ENCODE data around the gene SAPCD1.

The SAPCD1 gene

DNA sequence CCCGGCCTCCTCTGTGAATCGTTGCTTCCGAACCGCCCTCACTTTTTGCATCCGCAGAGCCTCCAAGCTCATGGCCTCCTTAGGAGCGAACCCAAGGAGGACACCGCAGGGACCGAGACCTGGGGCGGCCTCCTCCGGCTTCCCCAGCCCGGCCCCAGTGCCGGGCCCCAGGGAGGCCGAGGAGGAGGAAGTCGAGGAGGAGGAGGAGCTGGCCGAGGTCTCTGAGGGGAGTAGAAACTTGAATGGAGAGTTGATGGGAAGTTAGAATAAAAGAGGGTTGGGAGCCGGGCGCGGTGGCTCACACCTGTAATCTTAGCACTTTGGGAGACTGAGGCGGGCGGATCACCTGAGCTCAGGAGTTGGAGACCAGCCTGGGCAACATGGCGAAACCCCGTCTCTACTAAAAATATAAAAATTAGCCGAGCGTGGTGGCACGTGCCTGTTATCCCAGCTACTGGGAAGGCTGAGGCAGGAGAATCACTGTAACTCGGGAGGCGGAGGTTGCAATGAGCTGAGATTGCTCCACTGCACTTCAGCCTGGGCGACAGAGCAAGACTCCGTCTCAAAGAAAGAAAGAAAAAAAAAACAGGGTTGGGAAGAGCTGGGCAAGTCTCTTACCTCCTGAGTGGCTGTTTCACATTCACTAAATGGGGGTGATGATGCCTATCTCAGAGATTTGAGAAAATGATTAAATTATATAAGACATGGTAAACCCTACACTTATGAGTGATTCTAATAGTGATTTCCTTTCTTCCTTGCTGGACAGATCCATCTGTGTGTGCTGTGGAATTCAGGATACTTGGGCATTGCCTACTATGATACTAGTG, 21.8 kb upstream of the SAPCD1 start:
- H3K27me3 ChIP-seq (replicated peaks) = no peaks in the 10 kb centered on the region
- H3K36me3 ChIP-seq (replicated peaks) = peaks cover 3% of the 10 kb centered on the region
- in situ Hi-C loops (cut with HindIII; ENCODE audit: low pct_ligation_motif_present, low sequenced_read_pairs) = no loop called here
- peak overlapping the region; percentile 91 for H3K4me3 ChIP-seq (ENCODE audit: low read depth, low read length)
- no peak for DNase-seq
- peak overlapping the region; percentile 68 for H3K27ac ChIP-seq
- no peak for TF ChIP-seq CTCF (IDR thresholded peaks at IDR 0.05; ENCODE audit: low read depth, low read length, missing control alignments)

DNA sequence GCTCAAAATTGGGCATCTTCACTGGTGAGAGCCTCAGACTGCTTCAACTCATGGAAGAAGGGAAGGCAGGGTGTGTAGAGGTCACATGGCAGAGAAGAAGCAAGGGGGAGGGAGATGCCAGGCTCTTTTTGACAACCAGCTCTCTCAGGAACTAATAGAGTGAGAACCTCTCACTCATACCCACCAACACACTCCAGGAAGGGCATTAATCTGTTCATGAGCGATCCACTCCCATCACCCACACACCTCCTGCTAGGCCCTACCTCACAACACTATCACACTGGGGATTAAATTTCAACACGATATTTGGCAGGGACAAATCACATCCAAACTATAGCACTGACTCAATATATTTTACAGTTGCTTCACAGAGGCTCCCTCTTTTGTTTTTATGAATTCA, 20.6 kb upstream of the SAPCD1 start:
- Histone ChIP-seq H3K4me3 (ENCODE audit: low read depth, low read length) (no peak overlapping the region), H3K36me3 (replicated peaks) (peaks cover 3% of the 10 kb centered on the region), H3K27me3 (replicated peaks) (no peaks in the 10 kb centered on the region), H3K27ac (no peak overlapping the region)
- no peak for DNase-seq
- in situ Hi-C loops (cut with HindIII; ENCODE audit: low pct_ligation_motif_present, low sequenced_read_pairs) = no loop called here
- TF ChIP-seq CTCF (IDR thresholded peaks at IDR 0.05; ENCODE audit: low read depth, low read length, missing control alignments) = no peak

- Histone ChIP-seq H3K27ac (no peak overlapping the region), H3K4me3 (ENCODE audit: low read depth, low read length) (no peak overlapping the region), H3K27me3 (replicated peaks) (no peaks in the 10 kb centered on the region), H3K36me3 (replicated peaks) (peaks cover 3% of the 10 kb centered on the region)
- DNase-seq = no peak
- no peak for TF ChIP-seq CTCF (IDR thresholded peaks at IDR 0.05; ENCODE audit: low read depth, low read length, missing control alignments)
- in situ Hi-C loops (cut with HindIII; ENCODE audit: low pct_ligation_motif_present, low sequenced_read_pairs) = no loop called here
Measured at GRCh38 chr6:31742894-31743293, 19.6 kb upstream of the SAPCD1 start.

- DNase-seq = no peak
- H3K36me3 ChIP-seq (replicated peaks) = peaks cover 3% of the 10 kb centered on the region
- H3K27me3 ChIP-seq (replicated peaks) = no peaks in the 10 kb centered on the region
- in situ Hi-C loops (cut with HindIII; ENCODE audit: low pct_ligation_motif_present, low sequenced_read_pairs) = no loop called here
- TF ChIP-seq CTCF (IDR thresholded peaks at IDR 0.05; ENCODE audit: low read depth, low read length, missing control alignments) = no peak
- no peak overlapping the region for H3K4me3 ChIP-seq (ENCODE audit: low read depth, low read length)
- no peak overlapping the region for H3K27ac ChIP-seq
Measured at GRCh38 chr6:31744422-31744821, 18.0 kb upstream of the SAPCD1 start.

- no peak overlapping the region for H3K27ac ChIP-seq
- no peaks in the 10 kb centered on the region for H3K36me3 ChIP-seq (replicated peaks)
- no peak overlapping the region for H3K4me3 ChIP-seq (ENCODE audit: low read depth, low read length)
- no peak for TF ChIP-seq CTCF (IDR thresholded peaks at IDR 0.05; ENCODE audit: low read depth, low read length, missing control alignments)
- in situ Hi-C loops (cut with HindIII; ENCODE audit: low pct_ligation_motif_present, low sequenced_read_pairs) = no loop called here
- no peak for DNase-seq
- no peaks in the 10 kb centered on the region for H3K27me3 ChIP-seq (replicated peaks)
Measured at GRCh38 chr6:31749301-31750036, 13.0 kb upstream of the SAPCD1 start.
